Activated B cell treated with CpG ODN at 0.5 μM for 24 hours (primary cell): ENCODE measurements around the gene HEG1. TPM values are rescaled to one million over a fixed set of nuclear protein-coding genes. Genes with fewer than 3 reads are reported as not detected.

Experiments used
- ATAC-seq: fragments of 200-7000 bp; cut with Tn5 transposase; one replicate; pipeline ENCODE4 v1.10.0; 2021; ENCODE audit warnings: low read depth, mild to moderate bottlenecking, moderate library complexity
- CTCF ChIA-PET: fragments of 350-600 bp; sonication (Branson Sonifier 250); formaldehyde crosslinking; loops from one replicate; lab custom pipeline; 2021; ENCODE audit warnings: antibody characterized with exemption; lab: Charles Lee
- POLR2A ChIA-PET: fragments of 350-600 bp; sonication (Branson Sonifier 250); formaldehyde crosslinking; loops from one replicate; lab custom pipeline; 2021; ENCODE audit warnings: antibody characterized with exemption; lab: Charles Lee
- DNase-seq: peaks from one replicate; pipeline ENCODE4 v3.0.0; 2022
- H3K27ac Mint-ChIP-seq: one replicate; pipeline ENCODE4 v1.8.0; 2020; ENCODE audit warnings: mixed read lengths
- H3K27me3 Mint-ChIP-seq: one replicate; pipeline ENCODE4 v1.8.0; 2021; ENCODE audit warnings: mixed read lengths
- H3K36me3 Mint-ChIP-seq: one replicate; pipeline ENCODE4 v1.8.0; 2021; ENCODE audit warnings: low read depth, mixed read lengths
- H3K4me1 Mint-ChIP-seq: one replicate; pipeline ENCODE4 v1.8.0; 2021; ENCODE audit warnings: mixed read lengths
- H3K4me3 Mint-ChIP-seq: one replicate; pipeline ENCODE4 v1.8.0; 2020; ENCODE audit warnings: mild to moderate bottlenecking, mixed read lengths
- H3K9me3 Mint-ChIP-seq: one replicate; pipeline ENCODE4 v1.8.0; 2020; ENCODE audit warnings: mixed read lengths
- CTCF ChIP-seq: fragments of 200-600 bp; IDR thresholded peaks from one replicate; pipeline ENCODE4 v1.8.0; 2022; ENCODE audit warnings: antibody characterized with exemption, mild to moderate bottlenecking
- intact Hi-C: fragments of 100-400 bp; cut with micrococcal nuclease; formaldehyde crosslinking; loops from one replicate; pipeline ENCODE4 v1.15.1; 2024
- total RNA-seq: library from RNA; stranded (reverse); gene quantifications from 2 replicates; pipeline ENCODE4 v1.2.3, GENCODE V29; 2022

Gene HEG1
- total RNA-seq, 1 donor from 2014 or later: 7.2 TPM

DNA sequence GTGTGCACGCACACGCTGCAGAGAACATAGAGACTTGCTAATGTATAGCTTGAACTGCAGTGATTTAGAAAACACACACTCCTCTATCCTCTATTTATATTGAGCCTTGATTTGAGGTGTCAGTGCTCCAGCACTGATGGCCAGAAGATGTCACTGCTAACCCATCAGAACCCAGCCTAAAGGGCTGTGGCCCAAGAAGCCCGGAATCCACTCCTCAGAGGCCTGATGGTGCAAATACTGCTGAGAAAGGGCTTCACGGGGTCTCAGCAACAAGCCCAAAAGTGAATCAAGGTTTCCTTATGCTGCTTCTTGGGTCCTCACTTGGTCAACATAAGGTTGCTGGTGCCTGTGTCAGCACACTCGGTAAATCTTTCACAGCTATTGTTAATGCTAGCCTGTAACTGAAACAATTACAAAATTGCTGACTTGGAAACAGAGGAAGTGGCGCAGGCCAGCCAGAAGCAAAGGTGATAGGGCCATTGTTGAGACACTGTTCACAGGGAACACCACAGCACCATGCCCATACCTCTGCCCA, 60.3 kb downstream of the HEG1 start:
- H3K27ac Mint-ChIP-seq: no peak overlapping the region
- ChIA-PET POLR2A (no interaction called here), CTCF (interaction anchor here (0.7 to 4.0 kb wide), 14 partner anchors 9 to 590 kb away, joined by 3 to 67 read pairs (median 6); no protein-coding TSS in a partner anchor)
- peaks cover 32% of the 10 kb centered on the region for H3K36me3 Mint-ChIP-seq
- no peak overlapping the region for H3K4me3 Mint-ChIP-seq
- H3K9me3 Mint-ChIP-seq: no peaks in the 10 kb centered on the region
- H3K27me3 Mint-ChIP-seq: no peaks in the 10 kb centered on the region
- H3K4me1 Mint-ChIP-seq: peaks cover 5% of the 10 kb centered on the region
- no peak for TF ChIP-seq CTCF
- peak; percentile 85 for ATAC-seq
- peak; percentile 21 for DNase-seq
- intact Hi-C loops: loop anchor here (1.0 to 10.0 kb wide), 7 partner anchors 68 to 590 kb away; no protein-coding TSS in a partner anchor

GRCh38 chr3:124993466-124993865, 62.3 kb downstream of the HEG1 start:
- H3K4me1 Mint-ChIP-seq: peaks cover 5% of the 10 kb centered on the region
- no peaks in the 10 kb centered on the region for H3K9me3 Mint-ChIP-seq
- ATAC-seq (no peak), DNase-seq (no peak)
- intact Hi-C loops: loop anchor here (10.0 kb wide), 1 partner anchor 281 kb away; no protein-coding TSS in a partner anchor
- H3K36me3 Mint-ChIP-seq: peaks cover 34% of the 10 kb centered on the region
- POLR2A ChIA-PET: no interaction called here
- H3K27ac Mint-ChIP-seq: no peak overlapping the region
- CTCF ChIA-PET: interaction anchor here (1.2 kb wide), 1 partner anchor 446 kb away, joined by 5 read pairs; no protein-coding TSS in a partner anchor
- H3K4me3 Mint-ChIP-seq: no peak overlapping the region
- no peak for TF ChIP-seq CTCF
- no peaks in the 10 kb centered on the region for H3K27me3 Mint-ChIP-seq

DNA sequence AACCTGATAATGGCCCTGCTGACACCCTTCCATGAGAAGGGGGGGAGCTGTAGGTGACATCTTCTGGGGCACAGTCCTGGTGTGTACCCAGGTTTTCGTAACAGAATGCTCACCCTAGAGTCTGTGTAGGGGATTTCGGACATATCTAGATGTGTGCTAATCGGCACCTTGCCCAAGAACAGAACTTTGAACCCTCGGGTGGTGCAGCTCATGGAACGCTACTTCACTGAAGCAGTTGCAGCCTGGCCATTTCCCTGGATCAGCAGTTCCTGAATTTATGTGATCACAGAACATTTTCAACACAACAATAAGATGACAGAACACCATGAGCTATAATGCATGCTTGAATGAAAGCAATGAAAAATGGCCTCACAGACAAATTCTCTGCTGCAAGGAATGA, 63.8 kb downstream of the HEG1 start:
- Mint-ChIP-seq H3K36me3 (peaks cover 28% of the 10 kb centered on the region), H3K9me3 (no peaks in the 10 kb centered on the region), H3K27ac (no peak overlapping the region), H3K4me3 (no peak overlapping the region), H3K27me3 (no peaks in the 10 kb centered on the region), H3K4me1 (peaks cover 5% of the 10 kb centered on the region)
- DNase-seq: no peak
- intact Hi-C loops: loop anchor here (10.0 kb wide), 1 partner anchor 283 kb away; no protein-coding TSS in a partner anchor
- no peak for TF ChIP-seq CTCF
- ChIA-PET CTCF (interaction anchor here (0.7 kb wide), 1 partner anchor 442 kb away, joined by 3 read pairs; no protein-coding TSS in a partner anchor), POLR2A (no interaction called here)
- no peak for ATAC-seq

GRCh38 chr3:124986192-124987143, 69.3 kb downstream of the HEG1 start:
- peaks cover 3% of the 10 kb centered on the region for H3K4me1 Mint-ChIP-seq
- H3K4me3 Mint-ChIP-seq: no peak overlapping the region
- ChIA-PET POLR2A (no interaction called here), CTCF (no interaction called here)
- no peak for DNase-seq
- H3K27ac Mint-ChIP-seq: no peak overlapping the region
- no peaks in the 10 kb centered on the region for H3K27me3 Mint-ChIP-seq
- no peaks in the 10 kb centered on the region for H3K9me3 Mint-ChIP-seq
- ATAC-seq: no peak
- intact Hi-C loops: no loop called here
- no peak for TF ChIP-seq CTCF
- peaks cover 16% of the 10 kb centered on the region for H3K36me3 Mint-ChIP-seq

DNA sequence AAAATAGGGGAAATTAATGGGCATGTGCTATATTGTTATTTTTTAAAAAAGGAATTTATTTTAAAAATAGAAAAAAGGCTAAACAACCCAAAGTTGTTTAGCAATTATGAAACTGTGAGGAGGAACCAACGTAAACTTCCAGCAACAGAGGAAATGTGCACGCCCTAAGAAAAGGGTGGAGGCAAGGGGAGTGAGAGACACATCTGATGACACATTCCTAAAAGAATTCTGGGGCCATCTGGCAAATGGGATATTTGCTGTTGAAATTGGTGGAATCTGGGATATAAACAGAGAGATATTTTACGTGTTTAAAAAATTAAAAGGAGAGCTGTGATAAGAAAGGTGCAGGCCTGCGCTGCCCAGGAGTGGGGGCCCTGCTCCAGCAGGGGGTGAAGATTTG, 70.4 kb downstream of the HEG1 start:
- CTCF ChIA-PET: interaction anchor here (0.9 kb wide), 1 partner anchor 453 kb away, joined by 4 read pairs; no protein-coding TSS in a partner anchor
- POLR2A ChIA-PET: no interaction called here
- TF ChIP-seq CTCF: no peak
- Mint-ChIP-seq H3K4me3 (no peak overlapping the region), H3K27ac (no peak overlapping the region), H3K36me3 (peaks cover 10% of the 10 kb centered on the region), H3K9me3 (no peaks in the 10 kb centered on the region), H3K4me1 (peaks cover 3% of the 10 kb centered on the region), H3K27me3 (no peaks in the 10 kb centered on the region)
- intact Hi-C loops: no loop called here
- ATAC-seq (no peak), DNase-seq (no peak)
